Astrocyte (in vitro differentiated cells and primary cell): ENCODE results near the gene CRYGN. TPM values are rescaled to one million over a fixed set of nuclear protein-coding genes. Genes with fewer than 3 reads are reported as not detected.

Source experiments
- DNase-seq: peaks from one replicate; pipeline ENCODE4 v3.0.0-alpha.2; 2010; ENCODE audit warnings: low read depth
- FAIRE-seq: peaks from 2 replicates; lab custom pipeline; 2011; peaks lifted over from hg19 to GRCh38; lab: Jason Lieb, UNC
- H2AFZ ChIP-seq: 2 replicates; pipeline ENCODE4 v1.6.0; 2012; ENCODE audit warnings: low read depth, low read length, inconsistent platforms
- H3K27ac ChIP-seq: 2 replicates; pipeline ENCODE4 v1.5.1; 2011; ENCODE audit warnings: low read depth, low read length, inconsistent platforms
- H3K27me3 ChIP-seq: 2 replicates; pipeline ENCODE4 v1.6.0; 2011; ENCODE audit warnings: low read length, inconsistent platforms; ENCODE audit not compliant: insufficient read depth
- H3K36me3 ChIP-seq: 2 replicates; pipeline ENCODE4 v1.5.1; 2011; ENCODE audit warnings: low read length, inconsistent platforms; ENCODE audit not compliant: insufficient read depth
- H3K4me1 ChIP-seq: 2 replicates; pipeline ENCODE4 v1.5.1; 2011; ENCODE audit warnings: low read length, inconsistent platforms; ENCODE audit not compliant: insufficient read depth
- H3K4me2 ChIP-seq: 2 replicates; pipeline ENCODE4 v1.6.0; 2012; ENCODE audit warnings: low read length, inconsistent platforms
- H3K4me3 ChIP-seq: 2 replicates; pipeline ENCODE4 v1.5.1; 2011; ENCODE audit warnings: low read depth, mild to moderate bottlenecking, low read length, inconsistent platforms; ENCODE audit not compliant: insufficient read depth
- H3K79me2 ChIP-seq: 2 replicates; pipeline ENCODE4 v1.6.0; 2012; ENCODE audit warnings: mild to moderate bottlenecking, low read length, inconsistent platforms; ENCODE audit not compliant: insufficient read depth
- H3K9ac ChIP-seq: 2 replicates; pipeline ENCODE4 v1.6.0; 2012; ENCODE audit warnings: mild to moderate bottlenecking, low read length, inconsistent platforms
- H3K9me3 ChIP-seq: 2 replicates; pipeline ENCODE4 v1.5.1; 2012; ENCODE audit warnings: low read depth, mild to moderate bottlenecking, low read length, inconsistent platforms; ENCODE audit not compliant: insufficient read depth
- H4K20me1 ChIP-seq: 2 replicates; pipeline ENCODE4 v1.6.0; 2012; ENCODE audit warnings: low read length, inconsistent platforms; ENCODE audit not compliant: insufficient read depth
- H3K27ac Mint-ChIP-seq: one replicate; pipeline ENCODE4 v1.8.0; 2021; ENCODE audit warnings: mild to moderate bottlenecking, mixed read lengths; ENCODE audit not compliant: unreplicated experiment
- H3K27me3 Mint-ChIP-seq: one replicate; pipeline ENCODE4 v1.8.0; 2021; ENCODE audit warnings: low read depth, mixed read lengths; ENCODE audit not compliant: unreplicated experiment
- H3K36me3 Mint-ChIP-seq: one replicate; pipeline ENCODE4 v1.8.0; 2021; ENCODE audit warnings: low read depth, mixed read lengths; ENCODE audit not compliant: unreplicated experiment
- H3K4me1 Mint-ChIP-seq: one replicate; pipeline ENCODE4 v1.8.0; 2021; ENCODE audit warnings: low read depth, mixed read lengths; ENCODE audit not compliant: unreplicated experiment
- H3K4me3 Mint-ChIP-seq: one replicate; pipeline ENCODE4 v1.8.0; 2021; ENCODE audit warnings: mild to moderate bottlenecking, moderate library complexity, mixed read lengths; ENCODE audit not compliant: unreplicated experiment
- H3K9me3 Mint-ChIP-seq: one replicate; pipeline ENCODE4 v1.8.0; 2021; ENCODE audit warnings: mild to moderate bottlenecking, mixed read lengths; ENCODE audit not compliant: unreplicated experiment
- CTCF ChIP-seq: IDR thresholded peaks from 2 replicates; pipeline ENCODE4 v1.5.1; 2011; ENCODE audit warnings: low read depth, mild to moderate bottlenecking, inconsistent platforms, low read length, moderate library complexity; ENCODE audit not compliant: insufficient read depth
- EZH2 ChIP-seq: IDR thresholded peaks from 2 replicates; pipeline ENCODE4 v1.6.1; 2012; ENCODE audit warnings: mild to moderate bottlenecking, low read length, inconsistent platforms; ENCODE audit not compliant: insufficient read depth
- total RNA-seq: library from RNA; stranded (reverse); gene quantifications from 2 replicates; pipeline ENCODE4 v1.2.1, GENCODE V29; 2021

CRYGN gene
- total RNA-seq, 1 donor from 2014 or later, result not detected

GRCh38 chr7:151394076-151395035 is 45.6 kb downstream of the CRYGN start:
- no peak overlapping the region for H3K9ac ChIP-seq
- peaks cover 5% of the 10 kb centered on the region for H3K27me3 ChIP-seq
- no peak for FAIRE-seq
- Mint-ChIP-seq H3K4me3 (no peak overlapping the region), H3K36me3 (no peaks in the 10 kb centered on the region), H3K9me3 (no peaks in the 10 kb centered on the region), H3K4me1 (peaks cover 6% of the 10 kb centered on the region), H3K27ac (no peak overlapping the region), H3K27me3 (peaks cover 48% of the 10 kb centered on the region)
- no peaks in the 10 kb centered on the region for H3K9me3 ChIP-seq
- TF ChIP-seq CTCF, result no peak
- TF ChIP-seq EZH2, result no peak
- H3K4me3 ChIP-seq, result no peak overlapping the region
- no peaks in the 10 kb centered on the region for H3K36me3 ChIP-seq
- H3K4me1 ChIP-seq, result no peaks in the 10 kb centered on the region
- H3K27ac ChIP-seq, result no peak overlapping the region
- no peak overlapping the region for H2AFZ ChIP-seq
- H3K79me2 ChIP-seq, result no peaks in the 10 kb centered on the region
- no peak overlapping the region for H3K4me2 ChIP-seq
- no peaks in the 10 kb centered on the region for H4K20me1 ChIP-seq
- DNase-seq, result no peak

- Histone ChIP-seq H3K4me2 (no peak overlapping the region), H3K79me2 (no peaks in the 10 kb centered on the region), H3K27ac (no peak overlapping the region), H3K9me3 (no peaks in the 10 kb centered on the region), H3K9ac (no peak overlapping the region), H3K27me3 (peaks cover 5% of the 10 kb centered on the region), H3K4me1 (no peaks in the 10 kb centered on the region), H4K20me1 (no peaks in the 10 kb centered on the region), H2AFZ (no peak overlapping the region), H3K36me3 (no peaks in the 10 kb centered on the region), H3K4me3 (no peak overlapping the region)
- Mint-ChIP-seq H3K4me3 (no peak overlapping the region), H3K27ac (peak overlapping the region; percentile 34), H3K4me1 (peaks cover 6% of the 10 kb centered on the region), H3K36me3 (no peaks in the 10 kb centered on the region), H3K9me3 (no peaks in the 10 kb centered on the region), H3K27me3 (peaks cover 54% of the 10 kb centered on the region)
- FAIRE-seq (no peak), DNase-seq (no peak)
- TF ChIP-seq EZH2, result no peak
- TF ChIP-seq CTCF, result no peak
Measured at GRCh38 chr7:151393031-151393977, 46.6 kb downstream of the CRYGN start.
